Spleen (tissue), 7 donors: ENCODE results near the gene KCNN2.

Source experiments
- CTCF ChIP-seq, 11 experiments: fragments of 200-600 bp in 7 of 11; fragments of 450-650 bp in 4 of 11; sonication (generic) in 4 of 11; IDR thresholded peaks in 8 of 11; conservative IDR thresholded peaks in 3 of 11; 1 replicate in 7 of 11; 2 replicates in 4 of 11; pipeline versions ENCODE4 v1.4.0 to v1.8.0; 2016 to 2021; ENCODE audit warnings: antibody characterized with exemption in 11 of 11, inconsistent platforms in 4 of 11, mild to moderate bottlenecking in 1 of 11
- POLR2A ChIP-seq, 3 donors: fragments of 450-650 bp; IDR thresholded peaks; one replicate each; pipeline ENCODE4 v1.5.1; 2017; ENCODE audit warnings: antibody characterized with exemption in 3 of 3, mild to moderate bottlenecking in 1 of 3
- POLR2AphosphoS5 ChIP-seq, 3 donors: sonication (generic); formaldehyde crosslinking; IDR thresholded peaks; one replicate each; pipeline ENCODE4 v1.5.1; 2017; ENCODE audit warnings: antibody characterized with exemption in 3 of 3
- donor health status: DM: no; HTN: no; CAD: no; lungs with moderate emphysema.
- donor health status: DM: no; HTN: no; CAD: no.
- donor health status: DM: no; HTN: no; CAD: no.

- TF ChIP-seq CTCF (IDR thresholded peaks at IDR 0.05 in 8 of 11, conservative IDR thresholded peaks at IDR 0.05 in 3 of 11) (no peak), POLR2A (IDR thresholded peaks at IDR 0.05) (no peak), POLR2AphosphoS5 (IDR thresholded peaks at IDR 0.05) (no peak)
Measured at GRCh38 chr5:114448481-114448880, 86.6 kb downstream of the KCNN2 start.
